ENCODE data around the gene OSBPL2.

GRCh38 chr20:62211216-62211615, 27.1 kb upstream of the OSBPL2 start:
- TF ChIP-seq, protein P1, sequence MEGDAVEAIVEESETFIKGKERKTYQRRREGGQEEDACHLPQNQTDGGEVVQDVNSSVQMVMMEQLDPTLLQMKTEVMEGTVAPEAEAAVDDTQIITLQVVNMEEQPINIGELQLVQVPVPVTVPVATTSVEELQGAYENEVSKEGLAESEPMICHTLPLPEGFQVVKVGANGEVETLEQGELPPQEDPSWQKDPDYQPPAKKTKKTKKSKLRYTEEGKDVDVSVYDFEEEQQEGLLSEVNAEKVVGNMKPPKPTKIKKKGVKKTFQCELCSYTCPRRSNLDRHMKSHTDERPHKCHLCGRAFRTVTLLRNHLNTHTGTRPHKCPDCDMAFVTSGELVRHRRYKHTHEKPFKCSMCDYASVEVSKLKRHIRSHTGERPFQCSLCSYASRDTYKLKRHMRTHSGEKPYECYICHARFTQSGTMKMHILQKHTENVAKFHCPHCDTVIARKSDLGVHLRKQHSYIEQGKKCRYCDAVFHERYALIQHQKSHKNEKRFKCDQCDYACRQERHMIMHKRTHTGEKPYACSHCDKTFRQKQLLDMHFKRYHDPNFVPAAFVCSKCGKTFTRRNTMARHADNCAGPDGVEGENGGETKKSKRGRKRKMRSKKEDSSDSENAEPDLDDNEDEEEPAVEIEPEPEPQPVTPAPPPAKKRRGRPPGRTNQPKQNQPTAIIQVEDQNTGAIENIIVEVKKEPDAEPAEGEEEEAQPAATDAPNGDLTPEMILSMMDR (IDR thresholded peaks at IDR 0.05): no peak
- TF ChIP-seq POLR2A (IDR thresholded peaks at IDR 0.05): no peak
